ENCODE results near the gene CA9. TPM values are rescaled to one million over a fixed set of nuclear protein-coding genes. Genes with fewer than 3 reads are reported as not detected.

CA9 gene
- total and polyA plus RNA-seq, 2 experiments from 2014 or later: 1.1 TPM; not detected in 1

GRCh38 chr9:35702696-35703095 is 29.0 kb downstream of the CA9 start (continued):
- TF ChIP-seq, protein P1, sequence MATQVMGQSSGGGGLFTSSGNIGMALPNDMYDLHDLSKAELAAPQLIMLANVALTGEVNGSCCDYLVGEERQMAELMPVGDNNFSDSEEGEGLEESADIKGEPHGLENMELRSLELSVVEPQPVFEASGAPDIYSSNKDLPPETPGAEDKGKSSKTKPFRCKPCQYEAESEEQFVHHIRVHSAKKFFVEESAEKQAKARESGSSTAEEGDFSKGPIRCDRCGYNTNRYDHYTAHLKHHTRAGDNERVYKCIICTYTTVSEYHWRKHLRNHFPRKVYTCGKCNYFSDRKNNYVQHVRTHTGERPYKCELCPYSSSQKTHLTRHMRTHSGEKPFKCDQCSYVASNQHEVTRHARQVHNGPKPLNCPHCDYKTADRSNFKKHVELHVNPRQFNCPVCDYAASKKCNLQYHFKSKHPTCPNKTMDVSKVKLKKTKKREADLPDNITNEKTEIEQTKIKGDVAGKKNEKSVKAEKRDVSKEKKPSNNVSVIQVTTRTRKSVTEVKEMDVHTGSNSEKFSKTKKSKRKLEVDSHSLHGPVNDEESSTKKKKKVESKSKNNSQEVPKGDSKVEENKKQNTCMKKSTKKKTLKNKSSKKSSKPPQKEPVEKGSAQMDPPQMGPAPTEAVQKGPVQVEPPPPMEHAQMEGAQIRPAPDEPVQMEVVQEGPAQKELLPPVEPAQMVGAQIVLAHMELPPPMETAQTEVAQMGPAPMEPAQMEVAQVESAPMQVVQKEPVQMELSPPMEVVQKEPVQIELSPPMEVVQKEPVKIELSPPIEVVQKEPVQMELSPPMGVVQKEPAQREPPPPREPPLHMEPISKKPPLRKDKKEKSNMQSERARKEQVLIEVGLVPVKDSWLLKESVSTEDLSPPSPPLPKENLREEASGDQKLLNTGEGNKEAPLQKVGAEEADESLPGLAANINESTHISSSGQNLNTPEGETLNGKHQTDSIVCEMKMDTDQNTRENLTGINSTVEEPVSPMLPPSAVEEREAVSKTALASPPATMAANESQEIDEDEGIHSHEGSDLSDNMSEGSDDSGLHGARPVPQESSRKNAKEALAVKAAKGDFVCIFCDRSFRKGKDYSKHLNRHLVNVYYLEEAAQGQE (IDR thresholded peaks at IDR 0.05; ENCODE audit: unreplicated experiment): no peak
- no peak for TF ChIP-seq EZH2phosphoT487 (IDR thresholded peaks at IDR 0.05; ENCODE audit: unreplicated experiment)

- H3K36me3 Mint-ChIP-seq (ENCODE audit: low read depth): peaks cover 37% of the 10 kb centered on the region
- H3K36me3 ChIP-seq (ENCODE audit: insufficient read depth): peaks cover 36% of the 10 kb centered on the region
- H3K27ac Mint-ChIP-seq: no peak overlapping the region
Measured at GRCh38 chr9:35703906-35704672, 30.4 kb downstream of the CA9 start.

More at GRCh38 chr9:35703906-35704672, 30.4 kb downstream of the CA9 start:
- no peak for DNase-seq (ENCODE audit: low spot score)
- Histone ChIP-seq H3K4me1 (ENCODE audit: insufficient read depth) (no peaks in the 10 kb centered on the region), H3K4me2 (no peak overlapping the region), H3F3A (replicated peaks; ENCODE audit: low read depth) (no peaks in the 10 kb centered on the region), H4K20me1 (replicated peaks; ENCODE audit: insufficient read depth) (no peaks in the 10 kb centered on the region), H3K4me3 (no peak overlapping the region), H3K27me3 (ENCODE audit: insufficient read depth) (no peaks in the 10 kb centered on the region), H3K79me2 (replicated peaks; ENCODE audit: insufficient read depth) (no peaks in the 10 kb centered on the region), H2AFZ (no peak overlapping the region), H3K27ac (ENCODE audit: low read depth) (no peak overlapping the region), H3K9me2 (ENCODE audit: insufficient read depth) (no peaks in the 10 kb centered on the region)
- TF ChIP-seq STAT1 (IDR thresholded peaks at IDR 0.05; ENCODE audit: unreplicated experiment) (no peak), ZNF331 (CRISPR knock-in tag; IDR thresholded peaks at IDR 0.05; ENCODE audit: low read depth) (no peak), NANOG (IDR thresholded peaks at IDR 0.05; ENCODE audit: borderline replicate concordance) (no peak), ZNF114 (CRISPR knock-in tag; IDR thresholded peaks at IDR 0.05) (no peak), EZH2phosphoT487 (IDR thresholded peaks at IDR 0.05; ENCODE audit: unreplicated experiment) (no peak), ETS1 (IDR thresholded peaks at IDR 0.05) (no peak), POLR2AphosphoS5 (IDR thresholded peaks at IDR 0.05; ENCODE audit: low read depth) (no peak)
- TF ChIP-seq, protein P1 (IDR thresholded peaks at IDR 0.05; ENCODE audit: unreplicated experiment): no peak
- peaks cover 6% of the 10 kb centered on the region for H3K27me3 Mint-ChIP-seq (ENCODE audit: insufficient read depth, low read depth, poor library complexity)
- H3K4me1 Mint-ChIP-seq: no peaks in the 10 kb centered on the region
- no peaks in the 10 kb centered on the region for H3K9me3 Mint-ChIP-seq
- H3K4me3 Mint-ChIP-seq: no peak overlapping the region
- ATAC-seq: no peak
